Mesenteric fat pad (tissue), 1 donor: ENCODE measurements around the gene RIN1. TPM values are rescaled to one million over a fixed set of nuclear protein-coding genes. Genes with fewer than 3 reads are reported as not detected.
A peak's percentile ranks its signal among the peaks of the same experiment; 100 is the strongest.

Source experiments
- DNase-seq: peaks from one replicate; pipeline ENCODE4 v3.0.0-alpha.2; 2020; ENCODE audit warnings: low spot score
- total RNA-seq: library from RNA; stranded (reverse); fragmentation: NEBNext Ultra II Directional; extraction: Animal tissue kit (Norgen Biotek cat#: 25700); gene quantifications from one replicate; pipeline ENCODE4 v1.2.1, GENCODE V29; 2021
- donor health status: DM: yes; HTN: yes; CAD: no.

The RIN1 gene
- total RNA-seq, 1 donor from 2014 or later, result 6.5 TPM

DNA sequence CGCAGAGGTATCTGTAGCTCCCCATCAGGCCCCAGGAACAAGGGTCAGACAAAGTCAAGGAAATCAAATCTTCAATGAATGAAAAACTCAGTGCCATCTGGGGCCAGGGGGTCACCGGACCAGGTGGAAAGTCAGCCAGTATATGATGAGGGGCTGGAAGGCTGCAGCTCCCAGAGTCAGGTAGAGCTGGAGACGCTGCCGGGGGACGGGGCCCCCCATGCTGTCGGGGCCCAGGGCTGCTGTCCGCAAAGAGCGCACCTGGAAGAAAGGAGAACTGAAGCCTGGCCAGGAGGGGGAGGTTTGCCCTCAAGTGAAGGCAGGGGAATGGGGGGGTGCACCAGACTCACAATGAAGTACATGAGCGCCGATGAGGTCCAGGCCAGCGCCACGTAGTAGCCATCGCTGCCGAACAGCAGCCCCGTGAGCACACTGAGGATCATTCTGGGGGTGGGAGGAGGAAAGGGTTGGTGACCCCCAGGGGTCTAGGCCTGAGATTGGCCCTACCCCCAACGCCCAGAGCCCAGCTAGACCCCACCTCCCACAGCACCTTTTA is 51.6 kb downstream of the RIN1 start:
- no peak for DNase-seq

DNA sequence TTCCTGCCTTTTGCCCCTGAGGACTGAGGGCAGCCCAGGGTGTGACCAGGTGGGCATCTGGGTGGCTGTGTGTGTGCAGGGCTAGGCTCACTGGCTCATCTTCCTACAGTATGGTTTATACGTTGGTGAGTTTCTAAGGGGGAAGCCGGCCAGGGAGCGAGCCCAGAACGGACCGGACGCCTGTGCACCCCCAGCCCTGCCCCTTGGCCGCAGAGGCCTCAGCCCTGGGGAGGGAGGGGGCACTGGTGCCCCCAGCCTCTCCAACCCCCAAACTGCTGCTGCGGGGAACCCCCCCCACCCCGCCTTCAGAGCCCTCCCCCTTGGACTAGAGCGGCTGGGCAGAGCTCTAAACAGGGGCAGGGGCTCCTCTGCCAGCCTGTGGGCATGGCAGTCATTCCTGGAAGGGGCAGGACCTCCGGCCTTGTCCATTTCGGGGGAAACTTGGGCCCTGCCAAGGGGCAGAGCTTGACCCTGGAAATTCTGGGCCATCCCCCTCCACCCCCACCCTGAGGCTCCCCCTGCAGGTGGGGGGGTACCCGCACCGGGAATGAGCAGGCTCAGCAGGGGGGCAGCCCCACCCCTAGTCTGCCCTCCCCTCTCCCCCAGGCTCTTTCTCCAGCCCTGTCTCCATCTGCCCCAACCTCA is 52.7 kb downstream of the RIN1 start:
- no peak for DNase-seq

DNA sequence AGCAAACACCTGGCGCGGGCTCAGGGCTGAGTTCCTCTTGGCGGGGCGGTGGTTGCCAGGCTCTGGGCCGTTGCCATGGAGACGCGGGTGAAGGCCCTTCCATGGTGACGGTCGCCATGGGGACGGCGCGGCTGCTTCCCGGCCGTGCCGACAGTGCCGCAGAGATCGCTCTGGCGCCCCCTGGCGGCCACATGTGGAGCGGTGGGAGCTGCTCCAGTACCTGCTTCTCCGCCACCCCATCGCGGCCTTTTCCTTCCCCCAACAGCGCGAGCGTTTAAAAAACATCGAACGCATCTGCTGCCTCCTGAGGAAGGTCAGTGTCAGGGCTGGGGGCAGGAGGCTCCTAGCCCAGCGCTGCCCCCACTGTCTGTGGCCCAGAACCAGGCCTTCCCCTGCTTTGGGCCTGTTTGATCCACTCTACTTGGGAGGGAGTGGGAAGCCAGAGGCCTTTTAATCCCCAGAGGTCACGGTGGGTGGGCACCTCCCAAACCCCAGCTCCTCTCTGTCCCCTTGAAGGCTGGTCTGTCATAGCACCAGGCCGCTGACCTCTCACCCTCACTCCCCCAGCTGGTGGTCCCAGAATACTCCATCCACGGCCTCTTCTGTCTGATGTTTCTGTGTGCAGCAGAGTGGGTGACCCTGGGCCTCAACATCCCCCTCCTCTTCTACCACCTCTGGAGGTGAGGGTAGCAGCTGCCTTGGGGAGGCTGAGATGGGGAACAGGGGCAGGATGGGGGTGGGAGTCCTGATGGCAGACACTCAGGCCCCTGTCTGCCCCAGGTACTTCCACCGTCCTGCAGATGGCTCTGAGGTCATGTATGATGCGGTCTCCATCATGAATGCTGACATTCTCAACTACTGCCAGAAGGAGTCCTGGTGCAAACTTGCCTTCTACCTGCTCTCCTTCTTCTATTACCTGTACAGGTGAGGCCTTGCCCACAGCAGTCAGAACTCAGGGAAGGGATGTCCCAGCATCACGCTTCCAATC is 53.5 kb downstream of the RIN1 start:
- DNase-seq, result peak; percentile 100

Other genes with a start within 250 kb of the RIN1 start
- 35.0 TPM for gene KLC2, start 78.7 kb downstream of the RIN1 start, total RNA-seq
- gene RAB1B, start 67.8 kb downstream of the RIN1 start, total RNA-seq, result 138 TPM
- 0.55 TPM for gene CNIH2, start 58.3 kb downstream of the RIN1 start, total RNA-seq
- 81.7 TPM for gene YIF1A, start 47.3 kb downstream of the RIN1 start, total RNA-seq
- gene TMEM151A, start 44.5 kb downstream of the RIN1 start, total RNA-seq, result 0.19 TPM
- 810 TPM for gene CD248, start 19.4 kb downstream of the RIN1 start, total RNA-seq
- gene BRMS1, start 8.7 kb upstream of the RIN1 start, total RNA-seq, result 31.8 TPM
- 16.1 TPM for gene B4GAT1, start 11.2 kb upstream of the RIN1 start, total RNA-seq
- 5.9 TPM for gene SLC29A2, start 35.3 kb upstream of the RIN1 start, total RNA-seq
- not detected for gene NPAS4, start 84.6 kb upstream of the RIN1 start, total RNA-seq
- gene MRPL11, start 102.4 kb upstream of the RIN1 start, total RNA-seq, result 32.2 TPM
- 11.6 TPM for gene PELI3, start 130.5 kb upstream of the RIN1 start, total RNA-seq
- gene DPP3, start 144.0 kb upstream of the RIN1 start, total RNA-seq, result 26.5 TPM
- 14.8 TPM for gene BBS1, start 174.2 kb upstream of the RIN1 start, total RNA-seq
- gene ZDHHC24, start 209.6 kb upstream of the RIN1 start, total RNA-seq, result 14.1 TPM
- 0.10 TPM for gene ACTN3, start 210.5 kb upstream of the RIN1 start, total RNA-seq
- gene CTSF, start 232.2 kb upstream of the RIN1 start, total RNA-seq, result 44.2 TPM